ENCODE results near the gene GRID2.

Gene GRID2

GRCh38 chr4:93187466-93187865 is 883.7 kb downstream of the GRID2 start:
- no peak overlapping the region for H3K27ac ChIP-seq
- TF ChIP-seq ZFX (IDR thresholded peaks at IDR 0.05; ENCODE audit: borderline replicate concordance) (no peak), CTCF (IDR thresholded peaks at IDR 0.05) (no peak)

GRCh38 chr4:93187892-93188291 is 884.1 kb downstream of the GRID2 start:
- TF ChIP-seq CTCF (IDR thresholded peaks at IDR 0.05) (no peak), ZFX (IDR thresholded peaks at IDR 0.05; ENCODE audit: borderline replicate concordance) (no peak)
- H3K27ac ChIP-seq, result no peak overlapping the region

GRCh38 chr4:93199492-93199891 is 895.7 kb downstream of the GRID2 start:
- TF ChIP-seq ZFX (IDR thresholded peaks at IDR 0.05; ENCODE audit: borderline replicate concordance) (no peak), CTCF (IDR thresholded peaks at IDR 0.05) (peak; percentile 78)
- no peak overlapping the region for H3K27ac ChIP-seq

- no peak for TF ChIP-seq CTCF (IDR thresholded peaks at IDR 0.05)
- TF ChIP-seq ZFX (IDR thresholded peaks at IDR 0.05; ENCODE audit: borderline replicate concordance), result no peak
- no peak overlapping the region for H3K27ac ChIP-seq
Observed at GRCh38 chr4:93201471-93202096, 897.8 kb downstream of the GRID2 start.

GRCh38 chr4:93203708-93204107 is 899.9 kb downstream of the GRID2 start:
- TF ChIP-seq ZFX (IDR thresholded peaks at IDR 0.05; ENCODE audit: borderline replicate concordance) (no peak), CTCF (IDR thresholded peaks at IDR 0.05) (no peak)
- H3K27ac ChIP-seq, result no peak overlapping the region

GRCh38 chr4:93212250-93212649 is 908.5 kb downstream of the GRID2 start:
- TF ChIP-seq ZFX (IDR thresholded peaks at IDR 0.05; ENCODE audit: borderline replicate concordance), result no peak
- no peak for TF ChIP-seq CTCF (IDR thresholded peaks at IDR 0.05)
- H3K27ac ChIP-seq, result no peak overlapping the region

GRCh38 chr4:93216646-93217045 is 912.9 kb downstream of the GRID2 start:
- TF ChIP-seq ZFX (IDR thresholded peaks at IDR 0.05; ENCODE audit: borderline replicate concordance) (no peak), CTCF (IDR thresholded peaks at IDR 0.05) (no peak)
- H3K27ac ChIP-seq, result no peak overlapping the region
